Astrocyte (in vitro differentiated cells and primary cell): Measurements from ENCODE around the gene ST6GALNAC2. TPM values are rescaled to one million over a fixed set of nuclear protein-coding genes. Genes with fewer than 3 reads are reported as not detected.

Source experiments
- DNase-seq: peaks from one replicate; pipeline ENCODE4 v3.0.0-alpha.2; 2010; ENCODE audit warnings: low read depth
- FAIRE-seq: peaks from 2 replicates; lab custom pipeline; 2011; peaks lifted over from hg19 to GRCh38; lab: Jason Lieb, UNC
- H2AFZ ChIP-seq: 2 replicates; pipeline ENCODE4 v1.6.0; 2012; ENCODE audit warnings: low read depth, low read length, inconsistent platforms
- H3K27ac ChIP-seq: 2 replicates; pipeline ENCODE4 v1.5.1; 2011; ENCODE audit warnings: low read depth, low read length, inconsistent platforms
- H3K27me3 ChIP-seq: 2 replicates; pipeline ENCODE4 v1.6.0; 2011; ENCODE audit warnings: low read length, inconsistent platforms; ENCODE audit not compliant: insufficient read depth
- H3K36me3 ChIP-seq: 2 replicates; pipeline ENCODE4 v1.5.1; 2011; ENCODE audit warnings: low read length, inconsistent platforms; ENCODE audit not compliant: insufficient read depth
- H3K4me1 ChIP-seq: 2 replicates; pipeline ENCODE4 v1.5.1; 2011; ENCODE audit warnings: low read length, inconsistent platforms; ENCODE audit not compliant: insufficient read depth
- H3K4me2 ChIP-seq: 2 replicates; pipeline ENCODE4 v1.6.0; 2012; ENCODE audit warnings: low read length, inconsistent platforms
- H3K4me3 ChIP-seq: 2 replicates; pipeline ENCODE4 v1.5.1; 2011; ENCODE audit warnings: low read depth, mild to moderate bottlenecking, low read length, inconsistent platforms; ENCODE audit not compliant: insufficient read depth
- H3K79me2 ChIP-seq: 2 replicates; pipeline ENCODE4 v1.6.0; 2012; ENCODE audit warnings: mild to moderate bottlenecking, low read length, inconsistent platforms; ENCODE audit not compliant: insufficient read depth
- H3K9ac ChIP-seq: 2 replicates; pipeline ENCODE4 v1.6.0; 2012; ENCODE audit warnings: mild to moderate bottlenecking, low read length, inconsistent platforms
- H3K9me3 ChIP-seq: 2 replicates; pipeline ENCODE4 v1.5.1; 2012; ENCODE audit warnings: low read depth, mild to moderate bottlenecking, low read length, inconsistent platforms; ENCODE audit not compliant: insufficient read depth
- H4K20me1 ChIP-seq: 2 replicates; pipeline ENCODE4 v1.6.0; 2012; ENCODE audit warnings: low read length, inconsistent platforms; ENCODE audit not compliant: insufficient read depth
- H3K27ac Mint-ChIP-seq: one replicate; pipeline ENCODE4 v1.8.0; 2021; ENCODE audit warnings: mild to moderate bottlenecking, mixed read lengths; ENCODE audit not compliant: unreplicated experiment
- H3K27me3 Mint-ChIP-seq: one replicate; pipeline ENCODE4 v1.8.0; 2021; ENCODE audit warnings: low read depth, mixed read lengths; ENCODE audit not compliant: unreplicated experiment
- H3K36me3 Mint-ChIP-seq: one replicate; pipeline ENCODE4 v1.8.0; 2021; ENCODE audit warnings: low read depth, mixed read lengths; ENCODE audit not compliant: unreplicated experiment
- H3K4me1 Mint-ChIP-seq: one replicate; pipeline ENCODE4 v1.8.0; 2021; ENCODE audit warnings: low read depth, mixed read lengths; ENCODE audit not compliant: unreplicated experiment
- H3K4me3 Mint-ChIP-seq: one replicate; pipeline ENCODE4 v1.8.0; 2021; ENCODE audit warnings: mild to moderate bottlenecking, moderate library complexity, mixed read lengths; ENCODE audit not compliant: unreplicated experiment
- H3K9me3 Mint-ChIP-seq: one replicate; pipeline ENCODE4 v1.8.0; 2021; ENCODE audit warnings: mild to moderate bottlenecking, mixed read lengths; ENCODE audit not compliant: unreplicated experiment
- EZH2 ChIP-seq: IDR thresholded peaks from 2 replicates; pipeline ENCODE4 v1.6.1; 2012; ENCODE audit warnings: mild to moderate bottlenecking, low read length, inconsistent platforms; ENCODE audit not compliant: insufficient read depth
- total RNA-seq: library from RNA; stranded (reverse); gene quantifications from 2 replicates; pipeline ENCODE4 v1.2.1, GENCODE V29; 2021
- TF ChIP-seq, protein P1 (sequence below): IDR thresholded peaks from 2 replicates; pipeline ENCODE4 v1.5.1; 2011; ENCODE audit warnings: low read depth, mild to moderate bottlenecking, inconsistent platforms, low read length, moderate library complexity; ENCODE audit not compliant: insufficient read depth

ST6GALNAC2 gene
- total RNA-seq, 1 donor from 2014 or later: 0.79 TPM

DNA sequence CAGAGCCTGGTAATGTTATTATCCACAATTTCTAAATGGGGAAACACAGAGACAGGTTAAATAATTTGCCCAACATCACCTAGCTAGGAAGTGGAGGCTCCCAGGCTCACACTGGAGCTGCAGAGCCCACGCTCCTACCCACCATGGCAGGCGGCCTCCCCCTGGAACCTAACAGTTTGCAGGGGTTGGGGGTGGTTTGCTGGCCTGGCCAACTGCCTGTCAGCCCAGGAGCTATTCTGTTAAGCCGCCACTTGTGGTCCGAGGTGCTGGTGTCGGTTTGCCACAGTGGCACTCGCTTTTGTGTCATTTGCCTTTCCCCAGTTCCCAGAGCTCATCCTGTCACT lies 42.2 kb downstream of the ST6GALNAC2 start:
- no peaks in the 10 kb centered on the region for H3K9me3 Mint-ChIP-seq
- Histone ChIP-seq H2AFZ (no peak overlapping the region), H3K9me3 (no peaks in the 10 kb centered on the region), H3K27ac (no peak overlapping the region), H3K9ac (no peak overlapping the region), H3K27me3 (peaks cover 14% of the 10 kb centered on the region), H3K36me3 (no peaks in the 10 kb centered on the region), H3K79me2 (no peaks in the 10 kb centered on the region), H3K4me3 (no peak overlapping the region), H3K4me1 (peaks cover 45% of the 10 kb centered on the region), H4K20me1 (no peaks in the 10 kb centered on the region), H3K4me2 (no peak overlapping the region)
- peaks cover 2% of the 10 kb centered on the region for H3K36me3 Mint-ChIP-seq
- H3K4me3 Mint-ChIP-seq: no peak overlapping the region
- peaks cover 30% of the 10 kb centered on the region for H3K4me1 Mint-ChIP-seq
- TF ChIP-seq, protein P1, sequence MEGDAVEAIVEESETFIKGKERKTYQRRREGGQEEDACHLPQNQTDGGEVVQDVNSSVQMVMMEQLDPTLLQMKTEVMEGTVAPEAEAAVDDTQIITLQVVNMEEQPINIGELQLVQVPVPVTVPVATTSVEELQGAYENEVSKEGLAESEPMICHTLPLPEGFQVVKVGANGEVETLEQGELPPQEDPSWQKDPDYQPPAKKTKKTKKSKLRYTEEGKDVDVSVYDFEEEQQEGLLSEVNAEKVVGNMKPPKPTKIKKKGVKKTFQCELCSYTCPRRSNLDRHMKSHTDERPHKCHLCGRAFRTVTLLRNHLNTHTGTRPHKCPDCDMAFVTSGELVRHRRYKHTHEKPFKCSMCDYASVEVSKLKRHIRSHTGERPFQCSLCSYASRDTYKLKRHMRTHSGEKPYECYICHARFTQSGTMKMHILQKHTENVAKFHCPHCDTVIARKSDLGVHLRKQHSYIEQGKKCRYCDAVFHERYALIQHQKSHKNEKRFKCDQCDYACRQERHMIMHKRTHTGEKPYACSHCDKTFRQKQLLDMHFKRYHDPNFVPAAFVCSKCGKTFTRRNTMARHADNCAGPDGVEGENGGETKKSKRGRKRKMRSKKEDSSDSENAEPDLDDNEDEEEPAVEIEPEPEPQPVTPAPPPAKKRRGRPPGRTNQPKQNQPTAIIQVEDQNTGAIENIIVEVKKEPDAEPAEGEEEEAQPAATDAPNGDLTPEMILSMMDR: no peak
- TF ChIP-seq EZH2: no peak
- DNase-seq: no peak
- no peak for FAIRE-seq
- peaks cover 27% of the 10 kb centered on the region for H3K27me3 Mint-ChIP-seq
- no peak overlapping the region for H3K27ac Mint-ChIP-seq

DNA sequence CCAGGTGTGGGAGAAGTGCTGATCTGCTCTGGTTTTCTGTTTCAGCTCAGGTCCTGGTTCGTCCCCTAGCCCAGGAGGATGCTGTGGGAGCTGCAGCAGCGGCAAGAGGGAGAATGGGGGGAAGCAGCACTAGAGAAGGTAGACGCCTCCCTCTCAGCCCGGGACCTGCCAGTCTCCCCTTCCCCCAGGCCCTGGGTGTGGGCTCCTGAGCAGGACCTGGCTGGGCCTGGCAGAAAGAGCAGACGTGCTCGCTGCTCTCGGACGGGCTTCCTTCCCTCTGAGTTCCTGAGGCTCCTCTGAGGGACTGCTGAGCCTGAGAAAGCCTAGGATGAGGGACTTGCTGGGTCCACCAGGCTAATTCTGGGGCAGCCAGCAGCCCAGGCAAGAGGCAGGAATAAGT lies 42.7 kb downstream of the ST6GALNAC2 start:
- H3K4me1 Mint-ChIP-seq: peaks cover 30% of the 10 kb centered on the region
- peaks cover 2% of the 10 kb centered on the region for H3K36me3 Mint-ChIP-seq
- no peak overlapping the region for H3K27ac ChIP-seq
- no peak overlapping the region for H2AFZ ChIP-seq
- no peak for TF ChIP-seq EZH2
- TF ChIP-seq, protein P1: no peak
- no peak overlapping the region for H3K27ac Mint-ChIP-seq
- H3K36me3 ChIP-seq: no peaks in the 10 kb centered on the region
- H3K4me2 ChIP-seq: no peak overlapping the region
- no peaks in the 10 kb centered on the region for H4K20me1 ChIP-seq
- no peak for DNase-seq
- H3K27me3 Mint-ChIP-seq: peaks cover 27% of the 10 kb centered on the region
- H3K27me3 ChIP-seq: peaks cover 19% of the 10 kb centered on the region
- H3K79me2 ChIP-seq: no peaks in the 10 kb centered on the region
- no peak for FAIRE-seq
- H3K9me3 Mint-ChIP-seq: no peaks in the 10 kb centered on the region
- no peak overlapping the region for H3K4me3 ChIP-seq
- no peak overlapping the region for H3K4me3 Mint-ChIP-seq
- H3K4me1 ChIP-seq: peaks cover 47% of the 10 kb centered on the region
- H3K9me3 ChIP-seq: no peaks in the 10 kb centered on the region
- no peak overlapping the region for H3K9ac ChIP-seq

DNA sequence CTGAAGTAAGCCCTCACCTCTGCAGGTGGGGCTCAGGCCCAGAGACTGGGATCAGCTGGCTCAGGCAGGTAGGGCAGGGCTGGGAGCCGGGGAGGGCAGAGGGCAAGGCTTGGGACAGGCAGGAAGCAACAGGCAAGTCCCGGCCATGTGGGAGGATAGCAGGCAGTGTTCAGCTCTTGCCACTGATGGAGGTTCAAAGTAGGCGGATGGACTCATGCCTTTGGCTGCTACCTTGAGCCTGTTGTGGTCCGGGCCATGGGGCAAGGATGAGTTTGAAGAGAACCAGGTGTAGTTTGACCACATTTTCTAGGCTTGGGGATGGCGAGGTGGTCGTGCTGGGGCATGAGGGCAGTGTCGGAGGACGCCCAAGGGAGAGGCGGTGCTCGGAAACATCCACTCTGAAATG lies 43.1 kb downstream of the ST6GALNAC2 start:
- Mint-ChIP-seq H3K4me1 (peaks cover 30% of the 10 kb centered on the region), H3K36me3 (peaks cover 2% of the 10 kb centered on the region), H3K4me3 (no peak overlapping the region), H3K27me3 (peaks cover 27% of the 10 kb centered on the region), H3K9me3 (no peaks in the 10 kb centered on the region), H3K27ac (no peak overlapping the region)
- no peak overlapping the region for H2AFZ ChIP-seq
- H3K4me3 ChIP-seq: no peak overlapping the region
- H3K36me3 ChIP-seq: no peaks in the 10 kb centered on the region
- H3K27ac ChIP-seq: no peak overlapping the region
- TF ChIP-seq, protein P1: no peak
- no peak for TF ChIP-seq EZH2
- peaks cover 20% of the 10 kb centered on the region for H3K27me3 ChIP-seq
- no peaks in the 10 kb centered on the region for H4K20me1 ChIP-seq
- H3K9ac ChIP-seq: no peak overlapping the region
- H3K4me1 ChIP-seq: peaks cover 48% of the 10 kb centered on the region
- FAIRE-seq: no peak
- H3K79me2 ChIP-seq: no peaks in the 10 kb centered on the region
- H3K4me2 ChIP-seq: no peak overlapping the region
- no peak for DNase-seq
- H3K9me3 ChIP-seq: no peaks in the 10 kb centered on the region
